HG03378 (cell line): ENCODE results near the gene RUNX2.

Source experiments
- ATAC-seq: cut with Tn5 transposase; IDR thresholded peaks from one replicate; pipeline ENCODE4 v1.9.1; 2021; ENCODE audit warnings: mild to moderate bottlenecking, moderate library complexity; ENCODE audit not compliant: unreplicated experiment

Gene RUNX2

GRCh38 chr6:45350186-45350710 lies 22.1 kb downstream of the RUNX2 start:
- ATAC-seq = no peak

- ATAC-seq = no peak
These were observed 22.9 kb downstream of the RUNX2 start for GRCh38 chr6:45351076-45351475.

- ATAC-seq = no peak
These were observed 23.5 kb downstream of the RUNX2 start for GRCh38 chr6:45351667-45352066.

GRCh38 chr6:45353654-45354053 lies 25.5 kb downstream of the RUNX2 start:
- no peak for ATAC-seq

GRCh38 chr6:45364466-45364865 lies 36.3 kb downstream of the RUNX2 start:
- no peak for ATAC-seq

GRCh38 chr6:45365036-45365435 lies 36.9 kb downstream of the RUNX2 start:
- no peak for ATAC-seq

GRCh38 chr6:45366534-45366933 lies 38.4 kb downstream of the RUNX2 start:
- no peak for ATAC-seq

- ATAC-seq = no peak
These were observed 39.9 kb downstream of the RUNX2 start for GRCh38 chr6:45367999-45368398.

GRCh38 chr6:45369870-45370269 lies 41.7 kb downstream of the RUNX2 start:
- no peak for ATAC-seq

- ATAC-seq = no peak
These were observed 43.9 kb downstream of the RUNX2 start for GRCh38 chr6:45371924-45372573.

- ATAC-seq = no peak
These were observed 47.3 kb downstream of the RUNX2 start for GRCh38 chr6:45375449-45375848.

- ATAC-seq = no peak
These were observed 48.3 kb downstream of the RUNX2 start for GRCh38 chr6:45376310-45377042.

- peak; percentile 20 for ATAC-seq
These were observed 49.0 kb downstream of the RUNX2 start for GRCh38 chr6:45377043-45377553.

- ATAC-seq = peak; percentile 77
These were observed 49.6 kb downstream of the RUNX2 start, which contains the start of gene SUPT3H for GRCh38 chr6:45377554-45378333. SUPT3H (minus strand) TSS chr6:45377934.

- peak; percentile 27 for ATAC-seq
These were observed 50.3 kb downstream of the RUNX2 start for GRCh38 chr6:45378334-45378926.

- no peak for ATAC-seq
These were observed 54.3 kb downstream of the RUNX2 start for GRCh38 chr6:45382391-45382790.

- no peak for ATAC-seq
These were observed 58.4 kb downstream of the RUNX2 start for GRCh38 chr6:45386501-45386900.

GRCh38 chr6:45387236-45387635 lies 59.1 kb downstream of the RUNX2 start:
- ATAC-seq = no peak

GRCh38 chr6:45388328-45388727 lies 60.2 kb downstream of the RUNX2 start:
- no peak for ATAC-seq

- ATAC-seq = no peak
These were observed 66.5 kb downstream of the RUNX2 start for GRCh38 chr6:45394586-45395095.
